Measurements from ENCODE around the gene CTNNA3. TPM values are rescaled to one million over a fixed set of nuclear protein-coding genes. Genes with fewer than 3 reads are reported as not detected.

The CTNNA3 gene
- total and polyA plus RNA-seq, 2 of the 4 experiments (the other 2 are of a cell fraction) = 0.19 to 0.90 TPM

DNA sequence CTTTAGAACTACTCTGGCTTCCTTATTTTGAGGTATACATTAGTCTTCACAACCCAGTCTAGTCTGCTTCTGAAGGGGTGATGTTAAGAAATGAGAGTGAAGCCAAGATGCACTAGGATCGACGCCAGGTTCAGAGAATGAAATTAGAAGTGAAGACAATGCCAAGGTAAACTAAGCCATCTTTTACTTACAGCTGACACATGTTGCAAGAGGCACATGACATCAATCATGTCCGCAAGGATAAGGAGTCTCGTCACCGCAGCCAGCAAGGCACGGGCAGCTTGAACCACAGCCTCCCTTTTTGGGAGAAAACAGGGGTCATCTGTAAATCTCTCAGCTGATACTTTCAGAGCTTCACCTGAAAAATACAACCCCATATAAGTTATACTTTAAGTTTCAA is 156.7 kb downstream of the CTNNA3 start:
- H3K79me1 ChIP-seq (ENCODE audit: low read depth in 1 of 2, low read length in 2 of 2) = no peaks in the 10 kb centered on the region
- DNase-seq = peak; percentile 1
- ATAC-seq (ENCODE audit: low read depth) = no peak

More for the DNA sequence above, 156.7 kb downstream of the CTNNA3 start:
- Histone ChIP-seq H2AK9ac (replicated peaks; ENCODE audit: low read depth, low read length, poor library complexity) (peak overlapping the region; percentile 24), H3K4me2 (ENCODE audit: low read depth, low read length) (no peak overlapping the region), H3K9me3 (ENCODE audit: control insufficient read depth, insufficient read depth, low read length) (no peaks in the 10 kb centered on the region), H3K4me1 (ENCODE audit: control insufficient read depth, insufficient read depth, low read length) (no peaks in the 10 kb centered on the region; the same call in 1 of the 2 replicates), H3K18ac (ENCODE audit: low read depth, low read length) (no peak overlapping the region), H3K9me1 (ENCODE audit: insufficient read depth, low read length) (no peaks in the 10 kb centered on the region), H2BK120ac (ENCODE audit: low read depth, low read length) (no peak overlapping the region), H3K56ac (ENCODE audit: extremely low read depth, insufficient read depth, low read length) (no peak overlapping the region), H2BK20ac (ENCODE audit: low read depth, low read length) (no peak overlapping the region), H2BK5ac (ENCODE audit: low read depth, low read length, poor library complexity, severe bottlenecking) (no peak overlapping the region), H2BK15ac (ENCODE audit: low read depth, low read length) (no peak overlapping the region), H3K4ac (ENCODE audit: low read depth, low read length) (no peak overlapping the region), H3K27ac (ENCODE audit: insufficient read depth, low read length) (no peak overlapping the region), H3K23ac (ENCODE audit: low read depth, low read length) (no peak overlapping the region), H2AFZ (replicated peaks; ENCODE audit: low read length, poor library complexity) (peak overlapping the region; percentile 7), H2AK5ac (ENCODE audit: low read depth, low read length) (no peak overlapping the region), H4K91ac (ENCODE audit: insufficient read depth, low read depth, low read length) (no peak overlapping the region), H4K5ac (ENCODE audit: low read depth, low read length) (no peak overlapping the region), H3K27me3 (ENCODE audit: control insufficient read depth, insufficient read depth, low read length) (no peaks in the 10 kb centered on the region), H3K36me3 (ENCODE audit: control insufficient read depth, insufficient read depth, low read length) (no peaks in the 10 kb centered on the region), H4K20me1 (ENCODE audit: insufficient read depth, low read length) (no peaks in the 10 kb centered on the region), H3K9ac (ENCODE audit: low read depth, low read length) (no peak overlapping the region), H3K4me3 (ENCODE audit: insufficient read depth, low read depth, low read length) (no peak overlapping the region), H3K14ac (replicated peaks; ENCODE audit: low read depth, low read length) (no peak overlapping the region), H4K8ac (ENCODE audit: low read depth in 2 of 2, low read length in 2 of 2) (no peak overlapping the region)
- intact Hi-C loops (cut with micrococcal nuclease) (no loop called here), dilution Hi-C loops (cut with HindIII; ENCODE audit: low sequenced_read_pairs, unreplicated experiment) (no loop called here), in situ Hi-C loops (cut with MboI; ENCODE audit: low sequenced_read_pairs) (no loop called here)
- no TSS peak for BruUV-seq (replicated peaks)
- CTCF ChIA-PET = interaction anchor here (0.8 kb wide), 1 partner anchor 12 kb away, joined by 3 read pairs; no protein-coding TSS in a partner anchor
- POLR2A ChIA-PET (ENCODE audit: unreplicated experiment) = no interaction called here
- no CpG with 5 or more reads among the region's 6 CpGs for WGBS, 2 experiments (ENCODE audit: extremely low coverage in 2 of 2, insufficient read length in 1 of 2)
- TF ChIP-seq RCOR1 (IDR thresholded peaks at IDR 0.05; ENCODE audit: insufficient replicate concordance, low read length) = no peak
- no peak for TF ChIP-seq NFE2L2 (IDR thresholded peaks at IDR 0.05; ENCODE audit: low read depth, low read length)
- TF ChIP-seq, protein P1, sequence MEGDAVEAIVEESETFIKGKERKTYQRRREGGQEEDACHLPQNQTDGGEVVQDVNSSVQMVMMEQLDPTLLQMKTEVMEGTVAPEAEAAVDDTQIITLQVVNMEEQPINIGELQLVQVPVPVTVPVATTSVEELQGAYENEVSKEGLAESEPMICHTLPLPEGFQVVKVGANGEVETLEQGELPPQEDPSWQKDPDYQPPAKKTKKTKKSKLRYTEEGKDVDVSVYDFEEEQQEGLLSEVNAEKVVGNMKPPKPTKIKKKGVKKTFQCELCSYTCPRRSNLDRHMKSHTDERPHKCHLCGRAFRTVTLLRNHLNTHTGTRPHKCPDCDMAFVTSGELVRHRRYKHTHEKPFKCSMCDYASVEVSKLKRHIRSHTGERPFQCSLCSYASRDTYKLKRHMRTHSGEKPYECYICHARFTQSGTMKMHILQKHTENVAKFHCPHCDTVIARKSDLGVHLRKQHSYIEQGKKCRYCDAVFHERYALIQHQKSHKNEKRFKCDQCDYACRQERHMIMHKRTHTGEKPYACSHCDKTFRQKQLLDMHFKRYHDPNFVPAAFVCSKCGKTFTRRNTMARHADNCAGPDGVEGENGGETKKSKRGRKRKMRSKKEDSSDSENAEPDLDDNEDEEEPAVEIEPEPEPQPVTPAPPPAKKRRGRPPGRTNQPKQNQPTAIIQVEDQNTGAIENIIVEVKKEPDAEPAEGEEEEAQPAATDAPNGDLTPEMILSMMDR (conservative IDR thresholded peaks at IDR 0.05; ENCODE audit: low read depth, low read length) = no peak
- no peak for TF ChIP-seq FOS (IDR thresholded peaks at IDR 0.05; ENCODE audit: low read depth, low read length)
- TF ChIP-seq MXI1 (IDR thresholded peaks at IDR 0.05; ENCODE audit: borderline replicate concordance, low read depth, low read length) = no peak
- no peak for TF ChIP-seq POLR2A (IDR thresholded peaks at IDR 0.05; ENCODE audit: low read depth, low read length)
- no peak for TF ChIP-seq CEBPB (IDR thresholded peaks at IDR 0.05; ENCODE audit: low read depth, low read length)
- no peak for TF ChIP-seq RAD21 (IDR thresholded peaks at IDR 0.05; ENCODE audit: low read length)
- TF ChIP-seq, protein P2, sequence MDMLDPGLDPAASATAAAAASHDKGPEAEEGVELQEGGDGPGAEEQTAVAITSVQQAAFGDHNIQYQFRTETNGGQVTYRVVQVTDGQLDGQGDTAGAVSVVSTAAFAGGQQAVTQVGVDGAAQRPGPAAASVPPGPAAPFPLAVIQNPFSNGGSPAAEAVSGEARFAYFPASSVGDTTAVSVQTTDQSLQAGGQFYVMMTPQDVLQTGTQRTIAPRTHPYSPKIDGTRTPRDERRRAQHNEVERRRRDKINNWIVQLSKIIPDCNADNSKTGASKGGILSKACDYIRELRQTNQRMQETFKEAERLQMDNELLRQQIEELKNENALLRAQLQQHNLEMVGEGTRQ (IDR thresholded peaks at IDR 0.05; ENCODE audit: low read depth, low read length) = no peak
- no peak for TF ChIP-seq SMC3 (IDR thresholded peaks at IDR 0.05; ENCODE audit: low read depth, low read length)
- TF ChIP-seq RFX5 (IDR thresholded peaks at IDR 0.05; ENCODE audit: low read depth, low read length) = no peak
- TF ChIP-seq, protein P3, sequence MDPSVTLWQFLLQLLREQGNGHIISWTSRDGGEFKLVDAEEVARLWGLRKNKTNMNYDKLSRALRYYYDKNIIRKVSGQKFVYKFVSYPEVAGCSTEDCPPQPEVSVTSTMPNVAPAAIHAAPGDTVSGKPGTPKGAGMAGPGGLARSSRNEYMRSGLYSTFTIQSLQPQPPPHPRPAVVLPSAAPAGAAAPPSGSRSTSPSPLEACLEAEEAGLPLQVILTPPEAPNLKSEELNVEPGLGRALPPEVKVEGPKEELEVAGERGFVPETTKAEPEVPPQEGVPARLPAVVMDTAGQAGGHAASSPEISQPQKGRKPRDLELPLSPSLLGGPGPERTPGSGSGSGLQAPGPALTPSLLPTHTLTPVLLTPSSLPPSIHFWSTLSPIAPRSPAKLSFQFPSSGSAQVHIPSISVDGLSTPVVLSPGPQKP (IDR thresholded peaks at IDR 0.05; ENCODE audit: borderline replicate concordance, low read depth, low read length) = no peak
- no peak for TF ChIP-seq MAFK (IDR thresholded peaks at IDR 0.05; ENCODE audit: low read depth, low read length)
- TF ChIP-seq BHLHE40 (IDR thresholded peaks at IDR 0.05; ENCODE audit: low read depth, low read length) = no peak
- no peak for TF ChIP-seq CHD1 (IDR thresholded peaks at IDR 0.05; ENCODE audit: low read depth, low read length)
- no peak for TF ChIP-seq MAZ (IDR thresholded peaks at IDR 0.05; ENCODE audit: borderline replicate concordance, low read depth, low read length)
